Muscle layer of colon (tissue), 2 donors: Measurements from ENCODE around the gene ADPRHL1.

Source experiments
- H3K27ac ChIP-seq: one replicate; pipeline ENCODE4 v1.7.0; 2013; ENCODE audit warnings: low read depth, mild to moderate bottlenecking, low read length, moderate library complexity
- H3K27me3 ChIP-seq, 2 donors: one replicate each; pipeline ENCODE4 v1.7.0; 2013; ENCODE audit warnings: low read length in 2 of 2, mild to moderate bottlenecking in 2 of 2; ENCODE audit not compliant: insufficient read depth in 2 of 2, control insufficient read depth in 1 of 2
- H3K36me3 ChIP-seq: one replicate; pipeline ENCODE4 v1.7.0; 2013; ENCODE audit warnings: mild to moderate bottlenecking, low read length; ENCODE audit not compliant: insufficient read depth
- H3K4me1 ChIP-seq: one replicate; pipeline ENCODE4 v1.7.0; 2013; ENCODE audit warnings: mild to moderate bottlenecking, low read length; ENCODE audit not compliant: insufficient read depth
- H3K4me3 ChIP-seq, 2 donors: one replicate each; pipeline ENCODE4 v1.7.0; 2013; ENCODE audit warnings: low read length in 2 of 2, low read depth in 1 of 2, mild to moderate bottlenecking in 1 of 2, moderate library complexity in 1 of 2
- H3K9ac ChIP-seq: one replicate; pipeline ENCODE4 v1.7.0; 2013; ENCODE audit warnings: low read length
- H3K9me3 ChIP-seq: one replicate; pipeline ENCODE4 v1.7.0; 2013; ENCODE audit warnings: mild to moderate bottlenecking, low read length
- donor health status: abdominal sarcoma.
- donor health status: Adenocarcinoma of cecum.

The ADPRHL1 gene

DNA sequence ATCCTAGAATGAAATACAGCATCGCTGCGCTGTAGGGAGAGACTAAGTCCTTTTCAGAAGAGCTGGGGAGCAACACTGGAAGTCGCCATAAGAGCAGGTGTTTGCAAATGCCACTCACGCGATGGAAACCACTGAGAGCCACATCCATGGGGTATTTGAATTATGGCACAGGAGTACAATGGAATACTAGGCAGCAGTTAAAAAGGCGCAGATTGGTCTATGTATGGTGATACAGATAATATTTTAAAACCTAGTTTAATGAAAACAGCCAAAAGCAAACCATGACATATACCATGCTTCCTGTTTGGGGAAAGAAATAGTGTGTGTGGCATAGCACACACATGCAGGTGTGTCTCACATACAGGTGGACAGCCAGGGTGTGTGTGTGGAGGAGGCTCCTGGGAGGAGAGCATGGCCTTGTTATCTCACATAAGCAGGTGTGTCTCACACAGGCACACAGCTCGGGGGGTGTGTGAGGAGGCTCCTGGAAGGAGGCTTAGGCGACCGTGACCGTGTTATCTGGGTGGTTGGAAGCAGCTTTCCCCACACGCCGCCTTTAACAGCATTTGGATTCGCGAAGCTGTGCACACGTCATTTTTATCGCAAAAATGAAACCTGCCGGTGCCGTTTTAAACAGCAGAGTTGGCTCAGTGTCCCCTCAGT is 33.6 kb downstream of the ADPRHL1 start:
- Histone ChIP-seq H3K27me3 (no peaks in the 10 kb centered on the region), H3K36me3 (no peaks in the 10 kb centered on the region), H3K4me3 (no peak overlapping the region), H3K9me3 (no peaks in the 10 kb centered on the region), H3K9ac (no peak overlapping the region), H3K27ac (no peak overlapping the region), H3K4me1 (peaks cover 14% of the 10 kb centered on the region)

DNA sequence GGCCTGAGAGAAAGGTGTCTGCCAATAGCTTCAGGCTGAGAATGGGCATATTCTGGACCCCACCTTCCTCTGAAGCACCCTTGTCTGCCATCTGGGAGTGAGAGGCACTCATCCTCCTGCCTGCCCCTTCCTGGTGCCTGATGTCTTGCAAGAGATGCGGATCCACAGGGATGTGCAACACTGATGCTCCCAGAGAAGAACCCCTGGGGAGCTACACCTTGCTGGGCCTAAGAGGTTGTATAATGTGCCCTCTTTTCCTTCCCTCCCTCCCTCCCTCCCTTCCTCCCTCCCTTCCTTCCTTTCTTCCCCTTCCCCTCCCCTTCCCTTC is 34.6 kb downstream of the ADPRHL1 start:
- H3K27ac ChIP-seq, result no peak overlapping the region
- H3K9ac ChIP-seq, result no peak overlapping the region
- H3K27me3 ChIP-seq, result no peaks in the 10 kb centered on the region
- no peaks in the 10 kb centered on the region for H3K36me3 ChIP-seq
- H3K4me3 ChIP-seq, result no peak overlapping the region
- H3K9me3 ChIP-seq, result no peaks in the 10 kb centered on the region
- H3K4me1 ChIP-seq, result peaks cover 18% of the 10 kb centered on the region

DNA sequence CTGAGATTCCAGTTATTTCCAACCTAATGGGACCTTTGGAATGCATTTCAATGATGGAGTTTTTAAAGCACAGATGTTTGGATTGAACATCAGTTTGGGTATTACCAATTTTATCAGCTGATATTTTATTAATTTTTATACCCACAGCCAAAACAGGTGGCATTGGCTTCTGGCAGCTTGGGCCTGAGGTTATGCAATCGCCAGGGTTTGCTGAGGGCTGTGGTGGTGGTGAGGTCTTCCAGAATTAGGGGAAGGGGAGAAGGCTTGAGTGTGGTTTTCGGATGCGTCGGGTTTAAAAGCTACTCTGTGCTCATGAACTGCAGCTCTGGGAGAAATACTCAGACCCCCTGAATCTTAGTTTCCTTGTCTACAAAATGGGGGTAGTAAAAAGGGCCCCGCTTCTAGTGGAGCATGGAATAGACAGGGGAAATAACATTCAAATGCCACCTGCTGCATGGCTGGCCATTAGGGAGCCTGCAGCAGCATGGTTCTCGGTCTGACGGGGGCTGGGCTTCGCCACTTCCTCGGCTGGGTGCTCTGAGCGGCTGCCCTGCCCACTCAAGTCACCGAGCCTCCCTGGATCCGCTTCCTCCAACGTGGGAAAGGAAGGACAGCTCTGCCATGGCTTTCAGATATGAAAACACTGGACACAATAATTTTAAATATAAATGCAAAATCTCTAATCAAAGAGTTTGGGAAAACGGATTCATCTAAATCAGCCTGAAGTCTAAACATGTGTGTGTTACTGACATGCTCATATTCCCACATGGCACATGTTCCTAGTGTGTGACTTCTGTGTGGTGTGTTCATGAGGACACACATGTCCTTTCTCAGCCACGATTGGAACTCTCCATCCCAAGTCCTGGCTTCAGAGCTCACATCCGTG is 35.2 kb downstream of the ADPRHL1 start:
- Histone ChIP-seq H3K4me3 (no peak overlapping the region), H3K4me1 (peaks cover 21% of the 10 kb centered on the region), H3K9ac (no peak overlapping the region), H3K9me3 (no peaks in the 10 kb centered on the region), H3K27me3 (no peaks in the 10 kb centered on the region), H3K36me3 (no peaks in the 10 kb centered on the region), H3K27ac (no peak overlapping the region)

DNA sequence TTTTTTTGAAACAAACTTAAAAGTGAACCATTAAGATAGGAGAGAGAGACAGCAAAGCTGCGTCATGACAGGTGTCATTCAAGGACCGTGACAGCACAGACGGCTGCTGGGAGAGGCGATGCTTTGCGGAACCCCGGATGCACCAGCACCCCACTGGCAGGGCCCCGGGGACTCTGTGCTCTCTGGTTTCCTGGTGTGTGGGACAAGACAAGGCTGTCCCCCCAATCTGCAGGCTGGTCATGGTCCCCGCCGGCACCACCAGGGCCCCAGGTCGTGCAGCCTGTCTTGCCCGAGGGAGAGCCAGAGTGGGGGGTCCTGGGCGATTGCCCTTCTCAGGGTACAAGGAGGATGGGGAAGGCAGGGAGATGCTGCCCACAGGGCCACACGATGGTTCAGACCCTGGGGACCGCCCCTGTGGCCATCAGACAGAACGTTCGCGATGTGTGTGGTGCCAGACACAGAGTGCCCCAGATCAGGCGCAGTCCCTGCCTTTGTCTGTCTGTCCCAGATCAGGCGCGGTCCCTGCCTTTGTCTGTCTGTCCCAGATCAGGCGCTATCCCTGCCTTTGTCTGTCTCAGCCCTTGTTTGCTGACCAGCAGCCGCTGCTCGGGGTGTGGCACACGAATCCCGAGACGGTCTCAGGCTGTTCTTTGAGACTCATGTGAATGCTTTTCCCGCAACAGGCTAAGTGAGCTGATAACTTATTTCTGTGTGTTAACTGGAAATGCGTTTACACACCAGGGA is 36.1 kb downstream of the ADPRHL1 start:
- Histone ChIP-seq H3K27me3 (no peaks in the 10 kb centered on the region), H3K9ac (no peak overlapping the region), H3K4me1 (peaks cover 16% of the 10 kb centered on the region), H3K27ac (no peak overlapping the region), H3K4me3 (no peak overlapping the region), H3K36me3 (no peaks in the 10 kb centered on the region), H3K9me3 (no peaks in the 10 kb centered on the region)

DNA sequence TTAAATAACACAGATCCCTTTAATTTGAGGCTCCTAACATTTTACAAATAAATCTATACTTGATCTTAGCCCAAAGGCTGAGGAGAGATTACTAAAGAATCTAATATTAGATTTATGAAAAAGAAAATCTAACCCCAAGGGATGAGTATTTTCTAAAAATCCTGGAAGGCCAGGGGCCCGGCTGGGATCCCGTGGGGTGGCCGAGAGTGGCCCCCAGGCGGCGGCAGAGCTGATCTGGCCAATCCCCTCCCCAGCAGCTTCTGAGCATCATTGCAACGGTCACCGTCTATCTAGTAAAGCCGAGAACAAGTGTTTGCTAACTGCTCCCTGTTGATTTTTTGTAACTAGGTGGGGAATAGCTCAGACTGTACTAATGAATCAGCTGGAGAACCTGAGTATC is 37.5 kb downstream of the ADPRHL1 start:
- no peaks in the 10 kb centered on the region for H3K9me3 ChIP-seq
- H3K4me3 ChIP-seq, result no peak overlapping the region
- H3K27ac ChIP-seq, result no peak overlapping the region
- H3K27me3 ChIP-seq, result no peaks in the 10 kb centered on the region
- peaks cover 7% of the 10 kb centered on the region for H3K4me1 ChIP-seq
- no peak overlapping the region for H3K9ac ChIP-seq
- no peaks in the 10 kb centered on the region for H3K36me3 ChIP-seq

DNA sequence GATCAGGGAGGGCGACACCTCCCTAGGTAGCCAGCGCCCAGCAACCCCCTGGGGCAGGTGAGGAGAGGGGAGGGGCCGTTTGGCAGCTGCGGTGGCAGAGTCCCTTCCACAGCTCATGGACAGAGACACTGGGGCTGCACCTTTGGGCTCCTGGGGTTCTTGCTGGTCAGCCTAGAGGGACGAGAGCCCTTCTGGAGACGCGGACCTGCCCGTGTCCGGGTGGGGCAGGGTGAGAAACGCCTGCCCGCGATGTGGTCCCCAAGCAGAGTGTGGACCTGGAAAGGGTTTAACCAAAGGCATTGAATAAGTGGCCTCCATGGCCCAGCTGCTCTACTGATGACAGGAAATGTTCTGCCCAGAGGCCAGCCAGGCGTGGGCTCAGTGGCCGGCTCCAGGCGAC is 38.3 kb downstream of the ADPRHL1 start:
- no peak overlapping the region for H3K4me3 ChIP-seq
- H3K9ac ChIP-seq, result no peak overlapping the region
- H3K27me3 ChIP-seq, result no peaks in the 10 kb centered on the region
- no peaks in the 10 kb centered on the region for H3K9me3 ChIP-seq
- peaks cover 7% of the 10 kb centered on the region for H3K4me1 ChIP-seq
- no peaks in the 10 kb centered on the region for H3K36me3 ChIP-seq
- H3K27ac ChIP-seq, result no peak overlapping the region

DNA sequence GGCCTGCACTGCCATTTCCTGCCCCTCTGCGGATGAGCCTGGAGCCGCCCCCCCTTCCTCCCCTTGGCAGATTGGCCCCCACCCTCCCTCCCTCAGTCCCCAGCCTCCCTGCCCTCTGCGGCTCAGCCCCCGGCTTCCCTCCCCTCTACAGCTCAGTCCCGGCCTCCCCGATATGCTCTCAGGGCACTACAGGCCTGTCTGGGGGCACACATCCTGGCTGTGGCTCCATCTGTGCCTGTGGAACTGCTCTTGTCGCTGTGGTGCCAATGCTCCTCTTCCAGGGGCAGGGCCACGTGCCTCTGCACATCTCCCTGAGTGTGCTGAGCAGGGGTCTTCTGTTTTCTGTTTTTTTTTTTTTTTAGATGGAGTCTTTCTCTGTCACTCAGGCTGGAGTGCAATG is 39.0 kb downstream of the ADPRHL1 start:
- Histone ChIP-seq H3K9me3 (no peaks in the 10 kb centered on the region), H3K4me3 (no peak overlapping the region), H3K27me3 (no peaks in the 10 kb centered on the region), H3K27ac (no peak overlapping the region), H3K9ac (no peak overlapping the region), H3K4me1 (peaks cover 7% of the 10 kb centered on the region), H3K36me3 (no peaks in the 10 kb centered on the region)

DNA sequence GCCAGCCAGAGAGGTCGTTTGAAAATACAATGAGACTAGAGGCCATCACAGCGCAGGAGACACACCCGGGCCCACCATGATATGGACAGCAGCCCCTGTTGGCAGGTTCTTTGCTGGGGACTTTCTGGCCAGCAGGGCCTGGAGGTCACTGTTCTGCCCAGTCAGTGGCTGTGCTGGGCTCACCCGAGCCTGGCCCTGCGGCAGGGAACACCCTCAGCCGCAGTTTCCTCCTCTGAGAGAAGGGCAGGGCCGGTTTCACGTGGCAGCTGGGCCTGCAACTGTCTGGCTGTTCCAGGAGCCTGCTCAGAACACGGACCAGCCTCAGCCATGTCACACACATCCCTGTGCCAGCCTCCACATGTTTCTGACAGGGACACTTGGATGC is 39.4 kb downstream of the ADPRHL1 start:
- H3K9ac ChIP-seq, result no peak overlapping the region
- H3K9me3 ChIP-seq, result no peaks in the 10 kb centered on the region
- no peak overlapping the region for H3K4me3 ChIP-seq
- H3K27me3 ChIP-seq, result no peaks in the 10 kb centered on the region
- no peak overlapping the region for H3K27ac ChIP-seq
- peaks cover 7% of the 10 kb centered on the region for H3K4me1 ChIP-seq
- no peaks in the 10 kb centered on the region for H3K36me3 ChIP-seq

DNA sequence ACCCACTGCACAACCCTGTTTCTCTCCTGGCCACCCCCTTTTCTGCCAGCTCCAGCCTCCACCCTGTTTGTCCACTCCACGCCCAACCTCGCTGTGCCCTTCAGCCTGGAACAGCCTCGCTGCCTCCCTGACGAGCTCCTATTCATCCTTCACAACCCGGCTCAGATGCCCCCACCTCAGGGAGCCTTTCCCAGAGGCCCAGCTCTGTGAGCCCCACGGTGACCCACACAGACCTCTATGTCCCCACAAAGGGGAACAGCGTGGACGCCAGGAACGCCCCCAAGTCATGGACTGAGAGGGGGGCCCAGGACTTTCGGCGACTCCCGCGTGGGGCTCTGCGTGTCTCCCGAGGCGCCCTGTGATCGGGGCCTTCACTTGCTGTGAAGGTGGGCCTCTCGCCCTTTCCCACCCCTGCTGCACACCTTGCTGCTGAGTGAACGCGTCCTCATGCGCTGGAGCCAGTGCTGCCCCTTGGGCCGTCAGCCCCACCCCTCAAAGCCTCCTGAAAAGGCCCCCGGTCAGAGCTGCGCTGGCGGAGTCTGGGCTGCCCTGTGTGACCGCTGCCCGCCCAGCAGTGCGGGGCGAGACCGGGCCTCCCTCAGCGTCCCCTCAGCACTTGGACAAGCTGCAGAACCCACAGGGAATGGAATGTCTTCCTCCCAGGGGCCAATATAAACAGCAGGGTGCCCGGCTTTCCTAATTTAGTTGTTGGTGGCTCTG is 40.0 kb downstream of the ADPRHL1 start:
- no peaks in the 10 kb centered on the region for H3K9me3 ChIP-seq
- H3K36me3 ChIP-seq, result no peaks in the 10 kb centered on the region
- no peak overlapping the region for H3K4me3 ChIP-seq
- peak overlapping the region; percentile 31 for H3K27ac ChIP-seq
- no peaks in the 10 kb centered on the region for H3K27me3 ChIP-seq
- H3K9ac ChIP-seq, result no peak overlapping the region
- H3K4me1 ChIP-seq, result peaks cover 7% of the 10 kb centered on the region

DNA sequence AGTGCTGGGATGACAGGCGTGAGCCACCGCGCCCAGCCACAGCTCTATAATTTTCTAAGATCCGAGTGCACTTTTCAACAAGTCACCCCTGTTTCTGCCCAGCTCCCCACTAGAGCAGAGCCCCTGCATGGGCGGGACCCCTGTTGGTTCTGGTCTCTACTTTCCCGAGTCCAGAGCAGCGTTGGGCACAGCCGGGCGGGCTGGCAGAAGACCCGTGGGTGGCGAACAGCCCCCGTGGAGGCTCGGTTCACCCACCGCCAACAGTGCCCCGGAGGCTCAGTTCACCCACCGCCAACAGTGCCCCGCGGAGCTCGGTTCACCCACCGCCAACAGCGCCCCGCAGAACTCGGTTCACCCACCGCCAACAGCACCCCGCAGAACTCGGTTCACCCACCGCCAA is 40.8 kb downstream of the ADPRHL1 start:
- H3K27me3 ChIP-seq, result no peaks in the 10 kb centered on the region
- no peaks in the 10 kb centered on the region for H3K36me3 ChIP-seq
- no peak overlapping the region for H3K27ac ChIP-seq
- H3K9ac ChIP-seq, result no peak overlapping the region
- H3K4me1 ChIP-seq, result peaks cover 7% of the 10 kb centered on the region
- H3K9me3 ChIP-seq, result no peaks in the 10 kb centered on the region
- no peak overlapping the region for H3K4me3 ChIP-seq
